Adipocyte (in vitro differentiated cells): ENCODE measurements around the gene TTC33.

Experiments used
- DNase-seq: peaks from one replicate; pipeline ENCODE4 v3.0.0-alpha.2; 2015; ENCODE audit warnings: low read depth
- H3K27me3 ChIP-seq: replicated peaks from 2 replicates; pipeline ENCODE4 v1.7.0; 2013; ENCODE audit warnings: mild to moderate bottlenecking, low read length, moderate library complexity; ENCODE audit not compliant: control insufficient read depth, insufficient read depth
- H3K36me3 ChIP-seq: 2 replicates; pipeline ENCODE4 v1.7.0; 2013; ENCODE audit warnings: low read length, mild to moderate bottlenecking, moderate library complexity; ENCODE audit not compliant: control insufficient read depth, insufficient read depth, severe bottlenecking
- H3K4me1 ChIP-seq: 2 replicates; pipeline ENCODE4 v1.7.0; 2013; ENCODE audit warnings: mild to moderate bottlenecking, low read length, moderate library complexity; ENCODE audit not compliant: control insufficient read depth, insufficient read depth
- H3K4me3 ChIP-seq: 2 replicates; pipeline ENCODE4 v1.7.0; 2013; ENCODE audit warnings: mild to moderate bottlenecking, low read length, moderate library complexity
- H3K9ac ChIP-seq: 2 replicates; pipeline ENCODE4 v1.7.0; 2013; ENCODE audit warnings: mild to moderate bottlenecking, low read length, moderate library complexity
- H3K9me3 ChIP-seq: 2 replicates; pipeline ENCODE4 v1.7.0; 2013; ENCODE audit warnings: mild to moderate bottlenecking, low read length, moderate library complexity; ENCODE audit not compliant: control insufficient read depth

TTC33 gene

DNA sequence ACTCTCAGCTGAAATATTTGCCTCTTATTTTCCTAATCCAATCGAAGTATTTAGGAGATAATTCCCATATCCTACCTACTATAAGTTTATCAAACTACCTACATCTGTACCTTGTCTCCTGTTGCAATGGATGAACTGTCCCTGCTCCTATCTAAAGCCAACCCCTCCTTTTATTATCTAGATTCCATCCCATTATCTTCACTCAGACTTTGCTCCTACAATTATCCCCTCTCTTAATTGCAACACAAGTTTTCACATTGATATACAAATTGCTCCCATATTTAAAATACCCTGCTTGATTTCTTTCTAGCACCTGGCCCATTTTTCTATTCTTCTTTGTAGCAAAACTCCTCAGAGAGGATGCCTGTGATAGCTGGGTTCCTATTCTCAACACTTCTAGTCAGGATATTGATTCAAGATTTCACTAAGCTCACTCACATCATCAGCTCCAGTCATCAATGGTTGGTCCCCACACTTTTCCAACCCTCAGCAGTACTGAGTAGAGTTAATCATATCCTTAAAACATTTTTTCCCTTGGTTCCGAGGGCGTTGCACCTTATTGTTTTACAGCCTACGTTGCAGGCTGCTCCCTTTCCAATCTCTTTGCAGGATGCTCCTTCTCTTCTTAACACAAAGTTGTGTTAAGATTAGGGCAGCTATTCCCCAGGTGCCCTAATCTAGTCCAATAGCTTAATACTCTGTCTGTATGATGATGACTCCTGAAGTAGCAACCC, 253.9 kb downstream of the TTC33 start:
- H3K4me1 ChIP-seq = no peaks in the 10 kb centered on the region
- no peaks in the 10 kb centered on the region for H3K9me3 ChIP-seq
- DNase-seq = no peak
- H3K9ac ChIP-seq = no peak overlapping the region
- H3K36me3 ChIP-seq = no peaks in the 10 kb centered on the region
- no peak overlapping the region for H3K4me3 ChIP-seq
- H3K27me3 ChIP-seq = no peaks in the 10 kb centered on the region

GRCh38 chr5:40499518-40500273, 256.1 kb downstream of the TTC33 start:
- Histone ChIP-seq H3K9me3 (no peaks in the 10 kb centered on the region), H3K9ac (no peak overlapping the region), H3K27me3 (no peaks in the 10 kb centered on the region), H3K4me1 (no peaks in the 10 kb centered on the region), H3K36me3 (no peaks in the 10 kb centered on the region), H3K4me3 (no peak overlapping the region)
- no peak for DNase-seq

DNA sequence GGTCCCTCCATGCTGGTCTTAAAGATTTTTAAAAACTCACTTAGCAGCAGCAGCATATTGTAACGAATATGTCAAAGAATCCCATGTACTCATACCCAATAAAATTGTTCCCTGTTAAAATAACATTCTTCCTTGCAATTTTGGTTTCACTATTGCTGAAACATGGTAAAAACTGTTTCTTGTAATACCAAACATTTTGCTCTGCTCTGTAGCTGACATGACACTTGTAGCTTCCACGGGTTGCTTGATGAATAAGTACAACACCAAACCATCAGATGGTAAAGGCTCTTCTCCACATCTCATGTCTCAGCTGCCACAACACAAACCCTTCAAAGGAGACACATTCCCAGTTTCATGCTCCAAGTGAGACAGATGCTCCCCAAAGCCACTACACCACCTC, 256.8 kb downstream of the TTC33 start:
- Histone ChIP-seq H3K4me1 (no peaks in the 10 kb centered on the region), H3K9ac (no peak overlapping the region), H3K9me3 (no peaks in the 10 kb centered on the region), H3K36me3 (no peaks in the 10 kb centered on the region), H3K4me3 (no peak overlapping the region), H3K27me3 (no peaks in the 10 kb centered on the region)
- DNase-seq = no peak

DNA sequence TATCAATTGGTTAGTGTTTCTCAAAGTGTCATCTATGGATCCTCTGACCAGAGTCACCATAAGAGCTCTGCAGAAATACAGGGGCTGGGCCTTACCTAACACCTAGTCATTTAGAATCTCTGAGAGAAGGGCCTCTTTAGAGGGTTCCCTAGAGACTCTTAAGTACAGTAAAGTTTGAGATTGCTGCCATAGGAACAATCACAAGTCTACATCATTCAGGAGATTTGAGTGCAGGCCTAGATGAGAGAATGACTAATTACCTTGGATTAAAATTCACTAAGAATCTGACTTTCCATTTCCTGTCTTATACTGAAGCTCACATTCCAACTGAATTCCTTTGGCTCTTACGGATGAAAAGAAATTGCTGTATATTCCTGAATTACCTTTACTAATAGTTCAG, 258.2 kb downstream of the TTC33 start:
- H3K36me3 ChIP-seq = no peaks in the 10 kb centered on the region
- no peaks in the 10 kb centered on the region for H3K4me1 ChIP-seq
- H3K9me3 ChIP-seq = no peaks in the 10 kb centered on the region
- H3K9ac ChIP-seq = no peak overlapping the region
- H3K27me3 ChIP-seq = no peaks in the 10 kb centered on the region
- no peak overlapping the region for H3K4me3 ChIP-seq
- DNase-seq = no peak

- no peaks in the 10 kb centered on the region for H3K36me3 ChIP-seq
- H3K9me3 ChIP-seq = no peaks in the 10 kb centered on the region
- peaks cover 20% of the 10 kb centered on the region for H3K4me1 ChIP-seq
- DNase-seq = no peak
- H3K4me3 ChIP-seq = no peak overlapping the region
- H3K9ac ChIP-seq = no peak overlapping the region
- no peaks in the 10 kb centered on the region for H3K27me3 ChIP-seq
Measured at GRCh38 chr5:40495237-40495635, 260.5 kb downstream of the TTC33 start.

GRCh38 chr5:40494631-40495236, 261.0 kb downstream of the TTC33 start:
- Histone ChIP-seq H3K4me1 (peaks cover 22% of the 10 kb centered on the region), H3K36me3 (no peaks in the 10 kb centered on the region), H3K9ac (no peak overlapping the region), H3K27me3 (no peaks in the 10 kb centered on the region), H3K4me3 (no peak overlapping the region), H3K9me3 (no peaks in the 10 kb centered on the region)
- peak; percentile 33 for DNase-seq

DNA sequence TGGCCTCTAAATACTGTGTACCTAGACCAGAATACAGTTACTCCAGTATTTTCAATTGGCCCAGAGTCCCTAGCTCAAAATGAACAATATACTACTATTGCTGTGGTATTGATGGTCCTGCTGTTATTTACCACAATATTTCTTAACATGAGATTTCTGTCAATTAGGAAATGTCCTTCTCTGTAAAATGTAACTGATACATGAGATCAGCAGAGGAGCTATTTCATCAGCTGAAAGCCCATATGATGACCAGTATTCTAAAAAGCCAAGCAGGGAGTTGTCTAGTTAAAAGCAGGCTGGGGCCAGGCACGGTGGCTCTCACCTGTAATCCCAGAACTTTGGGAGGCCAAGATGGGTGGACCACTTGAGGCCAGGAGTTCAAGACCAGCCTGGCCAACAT, 263.7 kb downstream of the TTC33 start:
- DNase-seq = no peak
- Histone ChIP-seq H3K27me3 (no peaks in the 10 kb centered on the region), H3K9ac (no peak overlapping the region), H3K4me1 (peaks cover 24% of the 10 kb centered on the region), H3K36me3 (no peaks in the 10 kb centered on the region), H3K9me3 (no peaks in the 10 kb centered on the region), H3K4me3 (no peak overlapping the region)

DNA sequence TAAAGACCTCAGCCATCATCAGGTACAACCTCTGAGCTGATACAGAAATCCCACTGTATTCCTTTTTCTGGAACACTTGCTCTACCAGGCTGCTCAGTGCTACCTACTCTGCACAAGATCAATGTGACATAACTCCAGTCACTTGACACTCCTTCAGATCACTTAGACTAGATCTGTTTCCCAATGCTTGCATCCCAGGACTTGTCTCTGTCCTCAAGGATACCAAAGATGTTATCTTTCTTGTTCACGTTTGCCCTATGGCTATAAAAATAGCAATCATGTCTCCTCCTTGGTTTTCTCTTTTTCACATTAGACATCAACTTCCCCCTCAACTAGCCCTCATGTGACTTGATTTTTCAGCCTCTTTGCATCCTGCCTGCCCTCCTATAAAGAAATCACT, 264.1 kb downstream of the TTC33 start:
- H3K4me3 ChIP-seq = no peak overlapping the region
- no peaks in the 10 kb centered on the region for H3K27me3 ChIP-seq
- H3K9me3 ChIP-seq = no peaks in the 10 kb centered on the region
- no peak for DNase-seq
- no peak overlapping the region for H3K9ac ChIP-seq
- H3K36me3 ChIP-seq = no peaks in the 10 kb centered on the region
- peaks cover 24% of the 10 kb centered on the region for H3K4me1 ChIP-seq

DNA sequence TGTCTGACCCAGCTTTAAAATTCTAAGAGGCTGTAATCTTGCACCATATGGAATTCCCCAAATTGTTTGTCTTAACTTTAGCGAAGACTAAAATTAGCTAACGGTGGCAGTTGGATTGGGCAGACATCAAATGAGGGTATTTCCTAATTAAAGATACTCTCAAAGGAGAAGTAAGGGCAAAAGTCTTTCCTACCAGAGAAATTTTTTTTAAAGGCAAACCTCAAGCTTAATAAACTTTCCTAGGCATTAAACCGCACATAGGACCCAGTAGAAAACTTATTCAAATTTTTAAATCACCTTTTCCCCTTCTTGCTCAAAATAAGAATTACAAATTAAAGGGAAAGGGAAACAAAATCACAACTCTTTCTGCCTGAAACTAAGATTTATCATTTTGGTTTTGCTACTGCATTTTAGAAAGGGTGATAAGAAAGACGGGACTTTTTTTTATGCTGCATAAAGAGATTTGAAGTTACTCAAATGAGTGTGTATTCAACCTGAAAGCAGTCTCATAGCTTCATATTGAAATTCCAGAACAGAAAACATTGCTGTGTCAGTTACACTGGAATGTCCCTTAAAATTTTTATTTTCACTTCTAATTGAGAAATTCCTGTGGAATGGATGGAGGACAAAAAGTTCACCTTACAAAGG, 265.2 kb downstream of the TTC33 start:
- Histone ChIP-seq H3K4me1 (peaks cover 24% of the 10 kb centered on the region), H3K4me3 (peak overlapping the region; percentile 27), H3K9me3 (no peaks in the 10 kb centered on the region), H3K9ac (no peak overlapping the region), H3K27me3 (no peaks in the 10 kb centered on the region), H3K36me3 (no peaks in the 10 kb centered on the region)
- peak; percentile 37 for DNase-seq

GRCh38 chr5:40489421-40489820, 266.3 kb downstream of the TTC33 start:
- no peak overlapping the region for H3K9ac ChIP-seq
- DNase-seq = no peak
- no peak overlapping the region for H3K4me3 ChIP-seq
- H3K9me3 ChIP-seq = no peaks in the 10 kb centered on the region
- H3K36me3 ChIP-seq = no peaks in the 10 kb centered on the region
- H3K27me3 ChIP-seq = no peaks in the 10 kb centered on the region
- peaks cover 24% of the 10 kb centered on the region for H3K4me1 ChIP-seq
